Prostate gland (tissue), 2 donors: ENCODE results near the gene CUL7. TPM values are rescaled to one million over a fixed set of nuclear protein-coding genes. Genes with fewer than 3 reads are reported as not detected.
A peak's percentile ranks its signal among the peaks of the same experiment; 100 is the strongest.

Experiments used
- DNase-seq: peaks from one replicate; pipeline ENCODE4 v3.0.0-alpha.2; 2019; ENCODE audit warnings: low spot score
- H3K27ac ChIP-seq, 2 donors: fragments of 200-600 bp; sonication (generic); 2 replicates each; pipeline ENCODE4 v1.5.1; 2017 to 2019
- H3K27me3 ChIP-seq: fragments of 200-600 bp; sonication (generic); replicated peaks from 2 replicates; pipeline ENCODE4 v1.5.1; 2019; ENCODE audit not compliant: insufficient read depth
- H3K36me3 ChIP-seq, 2 donors: fragments of 200-600 bp; sonication (generic); 1 replicate in 1 of 2; 2 replicates in 1 of 2; pipeline versions ENCODE4 v1.5.1 to v1.8.1; 2017 to 2019
- H3K4me1 ChIP-seq: fragments of 200-600 bp; sonication (generic); replicated peaks from 2 replicates; pipeline ENCODE4 v1.5.1; 2019
- H3K4me3 ChIP-seq, 2 donors: fragments of 200-600 bp; sonication (generic); 2 replicates each; pipeline ENCODE4 v1.5.1; 2017 to 2019
- H3K9me3 ChIP-seq: fragments of 200-600 bp; sonication (generic); 2 replicates; pipeline ENCODE4 v1.5.1; 2017
- CTCF ChIP-seq, 4 experiments: fragments of 200-600 bp in 2 of 4; fragments of 450-650 bp in 2 of 4; sonication (generic) in 2 of 4; IDR thresholded peaks; 1 replicate in 3 of 4; 2 replicates in 1 of 4; pipeline ENCODE4 v1.5.1; 2016 to 2019; ENCODE audit warnings: antibody characterized with exemption in 4 of 4, mild to moderate bottlenecking in 2 of 4, moderate library complexity in 2 of 4
- POLR2A ChIP-seq: fragments of 450-650 bp; IDR thresholded peaks from one replicate; pipeline ENCODE4 v1.6.1; 2016; ENCODE audit warnings: antibody characterized with exemption, mild to moderate bottlenecking
- POLR2AphosphoS5 ChIP-seq: sonication (generic); formaldehyde crosslinking; IDR thresholded peaks from one replicate; pipeline ENCODE4 v1.6.1; 2017; ENCODE audit warnings: antibody characterized with exemption
- WGBS: methylation state at CpG from one replicate; pipeline ENCODE4 v1.1.5; 2018; 5-methylcytosine and 5-hydroxymethylcytosine counted together
- intact Hi-C: fragments of 100-400 bp; cut with DNase I; formaldehyde crosslinking; loops from one replicate; pipeline ENCODE4 v1.14.2; 2022
- total RNA-seq, 2 donors: library from RNA; depleted of rRNA; stranded (reverse); fragments of >200 nt; gene quantifications; one replicate each; pipeline ENCODE4 v1.1.0, GENCODE V29; 2016

Gene CUL7
- total RNA-seq, 2 donors from 2014 or later = 18.6 to 30.4 TPM

GRCh38 chr6:43054206-43054943 lies 724 bp upstream of the CUL7 start:
- intact Hi-C loops = no loop called here
- peaks cover 17% of the 10 kb centered on the region for H3K4me1 ChIP-seq
- no peaks in the 10 kb centered on the region for H3K27me3 ChIP-seq
- H3K9me3 ChIP-seq = no peaks in the 10 kb centered on the region
- WGBS = 60% methylated on average over 17 of the region's 17 CpGs
- TF ChIP-seq CTCF (IDR thresholded peaks at IDR 0.05) (no peak), POLR2A (no peak), POLR2AphosphoS5 (no peak)
- peak overlapping the region; percentile 57 to 69 for H3K4me3 ChIP-seq
- H3K36me3 ChIP-seq = peaks cover 0 to 6% of the 10 kb centered on the region in 2 donors
- H3K27ac ChIP-seq = peak overlapping the region; percentile 80 to 86
- DNase-seq = no peak

- intact Hi-C loops = no loop called here
- H3K27ac ChIP-seq = peak overlapping the region; percentile 80 to 86
- H3K9me3 ChIP-seq = no peaks in the 10 kb centered on the region
- no peak for DNase-seq
- TF ChIP-seq POLR2A (no peak), CTCF (IDR thresholded peaks at IDR 0.05) (no peak), POLR2AphosphoS5 (no peak)
- H3K36me3 ChIP-seq = peaks cover 0 to 6% of the 10 kb centered on the region in 2 donors
- peak overlapping the region; percentile 57 to 69 for H3K4me3 ChIP-seq
- peaks cover 10% of the 10 kb centered on the region for H3K4me1 ChIP-seq
- WGBS = 11% methylated on average over 22 of the region's 22 CpGs
- H3K27me3 ChIP-seq = no peaks in the 10 kb centered on the region
Measured at GRCh38 chr6:43052842-43053544, 658 bp downstream of the CUL7 start.

GRCh38 chr6:43052225-43052841 lies 1.3 kb downstream of the CUL7 start:
- DNase-seq = no peak
- Histone ChIP-seq H3K4me1 (peaks cover 7% of the 10 kb centered on the region), H3K36me3 (peaks cover 0 to 6% of the 10 kb centered on the region in 2 donors), H3K27ac (peak overlapping the region in 1 of 2 donors; percentile 86), H3K27me3 (no peaks in the 10 kb centered on the region), H3K9me3 (no peaks in the 10 kb centered on the region), H3K4me3 (peak overlapping the region in 1 of 2 donors; percentile 69)
- 83% methylated on average over 15 of the region's 19 CpGs for WGBS
- TF ChIP-seq POLR2A = no peak
- no peak for TF ChIP-seq POLR2AphosphoS5
- no peak for TF ChIP-seq CTCF (IDR thresholded peaks at IDR 0.05)
- intact Hi-C loops = no loop called here

GRCh38 chr6:43050981-43051380 lies 2.7 kb downstream of the CUL7 start:
- H3K27ac ChIP-seq = no peak overlapping the region
- H3K27me3 ChIP-seq = no peaks in the 10 kb centered on the region
- 92% methylated on average over 17 of the region's 17 CpGs for WGBS
- H3K4me3 ChIP-seq = no peak overlapping the region
- peaks cover 0 to 6% of the 10 kb centered on the region in 2 donors for H3K36me3 ChIP-seq
- intact Hi-C loops = no loop called here
- DNase-seq = no peak
- peaks cover 7% of the 10 kb centered on the region for H3K4me1 ChIP-seq
- no peak for TF ChIP-seq POLR2AphosphoS5
- TF ChIP-seq CTCF (IDR thresholded peaks at IDR 0.05) = no peak
- no peak for TF ChIP-seq POLR2A
- H3K9me3 ChIP-seq = no peaks in the 10 kb centered on the region
